ENCODE data around the gene CPPED1.
"Not testable (repeated sequence)": the region's sequence is repeated elsewhere in the genome, so short reads cannot be mapped to it uniquely, and the experiment has no call there.

CPPED1 gene

GRCh38 chr16:12793120-12793864 lies 10.4 kb downstream of the CPPED1 start:
- H3K9ac ChIP-seq: no peak overlapping the region
- H3K27me3 ChIP-seq (ENCODE audit: control insufficient read depth, insufficient read depth, low read length): no peaks in the 10 kb centered on the region
- TF ChIP-seq, protein P1, sequence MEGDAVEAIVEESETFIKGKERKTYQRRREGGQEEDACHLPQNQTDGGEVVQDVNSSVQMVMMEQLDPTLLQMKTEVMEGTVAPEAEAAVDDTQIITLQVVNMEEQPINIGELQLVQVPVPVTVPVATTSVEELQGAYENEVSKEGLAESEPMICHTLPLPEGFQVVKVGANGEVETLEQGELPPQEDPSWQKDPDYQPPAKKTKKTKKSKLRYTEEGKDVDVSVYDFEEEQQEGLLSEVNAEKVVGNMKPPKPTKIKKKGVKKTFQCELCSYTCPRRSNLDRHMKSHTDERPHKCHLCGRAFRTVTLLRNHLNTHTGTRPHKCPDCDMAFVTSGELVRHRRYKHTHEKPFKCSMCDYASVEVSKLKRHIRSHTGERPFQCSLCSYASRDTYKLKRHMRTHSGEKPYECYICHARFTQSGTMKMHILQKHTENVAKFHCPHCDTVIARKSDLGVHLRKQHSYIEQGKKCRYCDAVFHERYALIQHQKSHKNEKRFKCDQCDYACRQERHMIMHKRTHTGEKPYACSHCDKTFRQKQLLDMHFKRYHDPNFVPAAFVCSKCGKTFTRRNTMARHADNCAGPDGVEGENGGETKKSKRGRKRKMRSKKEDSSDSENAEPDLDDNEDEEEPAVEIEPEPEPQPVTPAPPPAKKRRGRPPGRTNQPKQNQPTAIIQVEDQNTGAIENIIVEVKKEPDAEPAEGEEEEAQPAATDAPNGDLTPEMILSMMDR (IDR thresholded peaks at IDR 0.05): no peak

DNA sequence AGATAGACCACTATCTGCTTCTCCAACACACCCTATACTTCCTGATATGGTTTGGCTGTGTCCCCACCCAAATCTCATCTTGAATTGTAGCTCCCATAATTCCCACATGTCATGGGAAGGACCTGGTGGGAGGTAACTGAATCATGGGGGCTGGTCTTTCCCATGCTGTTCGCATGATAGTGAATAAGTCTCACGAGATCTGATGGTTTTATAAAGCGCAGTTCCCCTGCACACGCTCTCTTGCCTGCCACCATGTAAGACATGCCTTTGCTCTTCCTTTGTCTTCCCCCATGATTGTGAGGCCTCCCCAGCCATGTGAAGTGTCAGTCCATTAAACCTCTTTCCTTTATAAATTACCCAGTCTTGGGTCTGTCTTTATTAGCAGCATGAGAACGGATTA lies 11.2 kb downstream of the CPPED1 start:
- not testable (repeated sequence) for H3K36me3 ChIP-seq (ENCODE audit: control insufficient read depth, insufficient read depth, low read length); H3K4me3 ChIP-seq (ENCODE audit: low read depth, low read length); H3K27me3 ChIP-seq (ENCODE audit: control insufficient read depth, insufficient read depth, low read length); H2AFZ ChIP-seq; H3K9ac ChIP-seq; H3K4me2 ChIP-seq (ENCODE audit: low read length); H3K4me1 ChIP-seq; H3K79me2 ChIP-seq; H3K27ac ChIP-seq; H3K9me3 ChIP-seq (ENCODE audit: control insufficient read depth, low read length)

More at GRCh38 chr16:12793120-12793864, 10.4 kb downstream of the CPPED1 start:
- Histone ChIP-seq H3K4me2 (ENCODE audit: low read length) (no peak overlapping the region), H3K9me3 (ENCODE audit: control insufficient read depth, low read length) (no peaks in the 10 kb centered on the region), H3K36me3 (ENCODE audit: control insufficient read depth, insufficient read depth, low read length) (no peaks in the 10 kb centered on the region), H2AFZ (no peak overlapping the region), H3K4me1 (no peaks in the 10 kb centered on the region), H3K79me2 (peaks cover 5% of the 10 kb centered on the region), H3K4me3 (ENCODE audit: low read depth, low read length) (no peak overlapping the region), H3K27ac (no peak overlapping the region)

DNA sequence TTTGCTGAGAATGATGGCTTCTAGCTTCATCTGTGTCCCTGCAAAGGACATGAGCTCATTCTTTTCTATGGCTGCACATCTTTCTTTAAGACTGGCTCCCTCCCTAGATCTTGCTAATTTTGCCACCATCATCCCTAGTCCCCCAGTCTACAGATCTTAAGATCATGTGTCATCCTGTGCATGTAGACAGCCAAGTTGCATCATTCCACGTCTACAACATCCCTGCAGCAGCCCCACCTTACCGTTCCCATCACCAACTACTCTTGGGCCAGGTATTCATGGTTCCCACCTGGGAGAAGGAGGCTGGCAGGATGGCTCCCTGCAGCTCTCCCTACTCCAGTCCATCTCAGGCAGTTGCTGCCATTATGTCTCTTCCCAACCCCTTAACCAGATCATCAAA lies 12.3 kb downstream of the CPPED1 start:
- peaks cover 9% of the 10 kb centered on the region for H3K79me2 ChIP-seq
- H2AFZ ChIP-seq: no peak overlapping the region
- H3K27ac ChIP-seq: no peak overlapping the region
- TF ChIP-seq, protein P1 (IDR thresholded peaks at IDR 0.05): no peak
- no peak overlapping the region for H3K4me2 ChIP-seq (ENCODE audit: low read length)
- no peaks in the 10 kb centered on the region for H3K9me3 ChIP-seq (ENCODE audit: control insufficient read depth, low read length)
- no peaks in the 10 kb centered on the region for H3K36me3 ChIP-seq (ENCODE audit: control insufficient read depth, insufficient read depth, low read length)
- H3K4me3 ChIP-seq (ENCODE audit: low read depth, low read length): no peak overlapping the region
- no peaks in the 10 kb centered on the region for H3K27me3 ChIP-seq (ENCODE audit: control insufficient read depth, insufficient read depth, low read length)
- no peaks in the 10 kb centered on the region for H3K4me1 ChIP-seq
- no peak overlapping the region for H3K9ac ChIP-seq

DNA sequence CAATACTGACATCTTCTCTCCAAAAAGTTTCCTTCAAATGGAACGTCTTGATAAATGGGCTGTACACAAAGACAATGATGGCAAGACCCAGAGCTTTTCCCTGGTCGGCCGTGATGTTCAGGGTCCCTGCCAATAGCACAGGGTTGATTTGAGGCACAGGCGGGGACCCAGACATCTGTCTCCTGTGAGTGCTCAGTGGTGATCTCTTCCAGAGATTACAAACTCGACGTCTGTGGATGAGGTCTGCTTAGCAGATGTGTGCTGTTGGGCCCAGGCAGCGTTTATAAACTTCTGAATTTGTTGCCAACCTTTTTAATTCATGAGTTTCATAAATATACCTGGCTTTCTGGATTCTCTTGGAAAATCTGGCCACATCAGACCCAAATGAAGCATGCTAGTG lies 14.9 kb downstream of the CPPED1 start:
- peaks cover 9% of the 10 kb centered on the region for H3K79me2 ChIP-seq
- no peaks in the 10 kb centered on the region for H3K4me1 ChIP-seq
- TF ChIP-seq, protein P1 (IDR thresholded peaks at IDR 0.05): no peak
- H3K27ac ChIP-seq: no peak overlapping the region
- no peaks in the 10 kb centered on the region for H3K9me3 ChIP-seq (ENCODE audit: control insufficient read depth, low read length)
- H3K36me3 ChIP-seq (ENCODE audit: control insufficient read depth, insufficient read depth, low read length): no peaks in the 10 kb centered on the region
- H3K9ac ChIP-seq: no peak overlapping the region
- H3K4me3 ChIP-seq (ENCODE audit: low read depth, low read length): no peak overlapping the region
- H3K4me2 ChIP-seq (ENCODE audit: low read length): no peak overlapping the region
- H3K27me3 ChIP-seq (ENCODE audit: control insufficient read depth, insufficient read depth, low read length): no peaks in the 10 kb centered on the region
- H2AFZ ChIP-seq: no peak overlapping the region

DNA sequence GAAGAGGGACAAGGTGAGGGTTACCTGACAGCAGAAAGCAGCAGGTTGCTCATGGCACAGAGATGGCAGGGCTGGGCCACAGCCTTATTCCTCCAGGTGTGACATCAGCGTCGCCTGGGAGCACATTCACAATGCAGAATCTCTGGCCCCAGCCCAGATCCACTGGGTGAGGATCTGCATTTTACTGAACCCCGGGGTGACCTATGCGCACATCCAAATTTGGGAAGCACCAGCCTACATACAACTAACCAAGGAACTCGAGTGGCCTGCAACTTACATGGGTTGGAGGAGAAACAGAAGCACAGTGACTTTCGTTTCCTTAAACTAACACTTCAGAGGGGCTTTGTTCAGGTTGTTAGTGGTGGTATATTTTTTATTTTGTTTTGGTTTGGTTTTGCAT lies 17.6 kb downstream of the CPPED1 start:
- Histone ChIP-seq H2AFZ (no peak overlapping the region), H3K27me3 (ENCODE audit: control insufficient read depth, insufficient read depth, low read length) (no peaks in the 10 kb centered on the region), H3K4me3 (ENCODE audit: low read depth, low read length) (no peak overlapping the region), H3K9ac (no peak overlapping the region), H3K27ac (no peak overlapping the region), H3K79me2 (peaks cover 4% of the 10 kb centered on the region), H3K4me2 (ENCODE audit: low read length) (no peak overlapping the region), H3K9me3 (ENCODE audit: control insufficient read depth, low read length) (no peaks in the 10 kb centered on the region), H3K36me3 (ENCODE audit: control insufficient read depth, insufficient read depth, low read length) (no peaks in the 10 kb centered on the region), H3K4me1 (no peaks in the 10 kb centered on the region)
- TF ChIP-seq, protein P1 (IDR thresholded peaks at IDR 0.05): no peak
